ENCODE measurements around the gene DUSP1.

- TF ChIP-seq, protein P1, sequence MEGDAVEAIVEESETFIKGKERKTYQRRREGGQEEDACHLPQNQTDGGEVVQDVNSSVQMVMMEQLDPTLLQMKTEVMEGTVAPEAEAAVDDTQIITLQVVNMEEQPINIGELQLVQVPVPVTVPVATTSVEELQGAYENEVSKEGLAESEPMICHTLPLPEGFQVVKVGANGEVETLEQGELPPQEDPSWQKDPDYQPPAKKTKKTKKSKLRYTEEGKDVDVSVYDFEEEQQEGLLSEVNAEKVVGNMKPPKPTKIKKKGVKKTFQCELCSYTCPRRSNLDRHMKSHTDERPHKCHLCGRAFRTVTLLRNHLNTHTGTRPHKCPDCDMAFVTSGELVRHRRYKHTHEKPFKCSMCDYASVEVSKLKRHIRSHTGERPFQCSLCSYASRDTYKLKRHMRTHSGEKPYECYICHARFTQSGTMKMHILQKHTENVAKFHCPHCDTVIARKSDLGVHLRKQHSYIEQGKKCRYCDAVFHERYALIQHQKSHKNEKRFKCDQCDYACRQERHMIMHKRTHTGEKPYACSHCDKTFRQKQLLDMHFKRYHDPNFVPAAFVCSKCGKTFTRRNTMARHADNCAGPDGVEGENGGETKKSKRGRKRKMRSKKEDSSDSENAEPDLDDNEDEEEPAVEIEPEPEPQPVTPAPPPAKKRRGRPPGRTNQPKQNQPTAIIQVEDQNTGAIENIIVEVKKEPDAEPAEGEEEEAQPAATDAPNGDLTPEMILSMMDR (IDR thresholded peaks at IDR 0.05) = no peak
- no peak for TF ChIP-seq POLR2A (IDR thresholded peaks at IDR 0.05)
These were observed 12.7 kb downstream of the DUSP1 start for GRCh38 chr5:172758077-172758833.

Data from body of pancreas (tissue), 4 donors.